B cell (primary cell): Measurements from ENCODE around the gene GNRHR. TPM values are rescaled to one million over a fixed set of nuclear protein-coding genes. Genes with fewer than 3 reads are reported as not detected.

Experiments
- ATAC-seq: fragments of 200-7000 bp; cut with Tn5 transposase; one replicate; pipeline ENCODE4 v1.10.0; 2021; ENCODE audit warnings: low read depth, mild to moderate bottlenecking, moderate number of reproducible peaks, moderate library complexity
- CTCF ChIA-PET: fragments of 350-600 bp; sonication (Branson Sonifier 250); formaldehyde crosslinking; loops from one replicate; lab custom pipeline; 2021; ENCODE audit warnings: antibody characterized with exemption, inconsistent platforms; lab: Charles Lee
- POLR2A ChIA-PET: fragments of 350-600 bp; sonication (Branson Sonifier 250); formaldehyde crosslinking; loops from one replicate; lab custom pipeline; 2021; ENCODE audit warnings: antibody characterized with exemption; lab: Charles Lee
- DNase-seq: peaks from one replicate; pipeline ENCODE4 v3.0.0; 2013
- H2AFZ ChIP-seq: 2 replicates; pipeline ENCODE4 v1.6.1; 2012; ENCODE audit warnings: mild to moderate bottlenecking, low read depth, low read length; ENCODE audit not compliant: insufficient read depth, poor library complexity, severe bottlenecking
- H3K27ac ChIP-seq, 2 donors: 1 replicate in 1 of 2; 2 replicates in 1 of 2; pipeline ENCODE4 v1.5.1; 2012 to 2013; ENCODE audit warnings: low read length in 2 of 2, mild to moderate bottlenecking in 2 of 2, moderate library complexity in 1 of 2
- H3K27me3 ChIP-seq, 4 experiments: fragments of 200-600 bp in 1 of 4; sonication (generic) in 1 of 4; replicated peaks in 1 of 4; 1 replicate in 2 of 4; 2 replicates in 2 of 4; pipeline versions ENCODE4 v1.6.1 to v1.7.0; 2013 to 2016; ENCODE audit warnings: low read length in 3 of 4, mild to moderate bottlenecking in 2 of 4, mixed read lengths in 1 of 4, moderate library complexity in 1 of 4; ENCODE audit not compliant: insufficient read depth in 4 of 4, control insufficient read depth in 3 of 4; ENCODE audit errors: control extremely low read depth in 1 of 4
- H3K36me3 ChIP-seq, 2 experiments: replicated peaks in 1 of 2; 1 replicate in 1 of 2; 2 replicates in 1 of 2; pipeline versions ENCODE4 v1.6.1 to v1.7.1; 2013; ENCODE audit warnings: low read length in 1 of 2; ENCODE audit not compliant: insufficient read depth in 2 of 2, control insufficient read depth in 1 of 2; ENCODE audit errors: control extremely low read depth in 1 of 2, extremely low read depth in 1 of 2
- H3K4me1 ChIP-seq, 2 donors: fragments of 200-600 bp in 1 of 2; sonication (generic) in 1 of 2; 1 replicate in 1 of 2; 2 replicates in 1 of 2; pipeline versions ENCODE4 v1.5.1 to v1.6.1; 2013 to 2017; ENCODE audit warnings: low read length in 2 of 2; ENCODE audit not compliant: control insufficient read depth in 2 of 2, insufficient read depth in 2 of 2
- H3K4me2 ChIP-seq: replicated peaks from 2 replicates; pipeline ENCODE3; 2012; ENCODE audit warnings: mild to moderate bottlenecking, low read depth, low read length; ENCODE audit not compliant: poor library complexity, severe bottlenecking
- H3K4me3 ChIP-seq, 5 experiments: fragments of 200-600 bp in 1 of 5; sonication (generic) in 1 of 5; 1 replicate in 3 of 5; 2 replicates in 2 of 5; pipeline versions ENCODE4 v1.5.1 to v1.7.0; 2011 to 2016; ENCODE audit warnings: low read length in 4 of 5, mild to moderate bottlenecking in 4 of 5, low read depth in 2 of 5, control low read depth in 1 of 5, moderate library complexity in 1 of 5; ENCODE audit not compliant: insufficient read depth in 1 of 5; ENCODE audit errors: control extremely low read depth in 1 of 5, extremely low read depth in 1 of 5
- H3K79me2 ChIP-seq: fragments of 200-600 bp; sonication (generic); one replicate; pipeline ENCODE4 v1.6.0; 2016; ENCODE audit warnings: low read length; ENCODE audit not compliant: control insufficient read depth, insufficient read depth
- H3K9ac ChIP-seq: fragments of 200-600 bp; sonication (generic); 2 replicates; pipeline ENCODE4 v1.6.1; 2017; ENCODE audit warnings: mild to moderate bottlenecking, low read length, moderate library complexity
- H3K9me3 ChIP-seq, 3 donors: one replicate each; pipeline versions ENCODE4 v1.6.1 to v1.7.1; 2013; ENCODE audit warnings: low read length in 2 of 3; ENCODE audit not compliant: control insufficient read depth in 2 of 3, insufficient read depth in 1 of 3; ENCODE audit errors: control extremely low read depth in 1 of 3
- H4K20me1 ChIP-seq: 2 replicates; pipeline ENCODE4 v1.6.0; 2012; ENCODE audit warnings: mild to moderate bottlenecking, low read length; ENCODE audit not compliant: insufficient read depth, control insufficient read depth, poor library complexity, severe bottlenecking
- H3K27ac Mint-ChIP-seq: one replicate; pipeline ENCODE4 v1.8.0; 2021; ENCODE audit warnings: mixed read lengths
- H3K27me3 Mint-ChIP-seq: one replicate; pipeline ENCODE4 v1.8.0; 2021; ENCODE audit warnings: mixed read lengths
- H3K4me1 Mint-ChIP-seq: one replicate; pipeline ENCODE4 v1.8.0; 2021; ENCODE audit warnings: mixed read lengths
- H3K4me3 Mint-ChIP-seq: one replicate; pipeline ENCODE4 v1.8.0; 2021; ENCODE audit warnings: mixed read lengths
- H3K9me3 Mint-ChIP-seq: one replicate; pipeline ENCODE4 v1.8.0; 2022; ENCODE audit warnings: mixed read lengths; ENCODE audit not compliant: insufficient read depth
- CTCF ChIP-seq: fragments of 200-600 bp; IDR thresholded peaks from one replicate; pipeline ENCODE4 v1.8.0; 2022; ENCODE audit warnings: antibody characterized with exemption, mild to moderate bottlenecking
- EZH2 ChIP-seq: IDR thresholded peaks from 2 replicates; pipeline ENCODE4 v1.6.1; 2012; ENCODE audit warnings: borderline replicate concordance, low read depth, mild to moderate bottlenecking, moderate library complexity, low read length; ENCODE audit not compliant: insufficient read depth, poor library complexity, severe bottlenecking
- WGBS: methylation state at CpG from one replicate; pipeline ENCODE4 v1.1.5; 2013; ENCODE audit warnings: missing lambda C conversion rate; ENCODE audit not compliant: insufficient coverage; 5-methylcytosine and 5-hydroxymethylcytosine counted together
- intact Hi-C: fragments of 100-400 bp; cut with micrococcal nuclease; formaldehyde crosslinking; loops from one replicate; pipeline ENCODE4 v1.10.0; 2022
- polyA plus RNA-seq: library from polyadenylated mRNA; depleted of rRNA; stranded (reverse); fragments of >200 nt; gene quantifications from 2 replicates; pipeline ENCODE4 v1.2.3, GENCODE V29; 2012
- total RNA-seq, 2 donors: library from RNA; stranded (reverse); fragments of 120-200 nt in 1 of 2; gene quantifications; 1 replicate in 1 of 2; 2 replicates in 1 of 2; pipeline versions ENCODE4 v1.2.3 to v1.2.4, GENCODE V29; 2013 to 2022

GNRHR gene
- total and polyA plus RNA-seq, 2 donors (not counting 1 experiment from before 2014, with no cell fraction given), result not detected

GRCh38 chr4:67702166-67702565 is 52.0 kb downstream of the GNRHR start:
- Mint-ChIP-seq H3K4me1 (peaks cover 56% of the 10 kb centered on the region), H3K27me3 (no peaks in the 10 kb centered on the region), H3K27ac (peak overlapping the region; percentile 75), H3K9me3 (peaks cover 3% of the 10 kb centered on the region), H3K4me3 (peak overlapping the region; percentile 92)
- peak overlapping the region; percentile 84 for H3K4me2 ChIP-seq
- no peak overlapping the region for H2AFZ ChIP-seq
- ChIA-PET CTCF (interaction anchor here (0.9 to 3.3 kb wide), 3 partner anchors 43 to 156 kb away, joined by 3 to 21 read pairs (median 4); no protein-coding TSS in a partner anchor), POLR2A (no interaction called here)
- no peaks in the 10 kb centered on the region for H3K36me3 ChIP-seq
- peak overlapping the region; percentile 92 for H3K9ac ChIP-seq
- intact Hi-C loops, result no loop called here
- H3K27ac ChIP-seq, result peak overlapping the region in 1 of 2 donors; percentile 3
- DNase-seq (no peak), ATAC-seq (no peak)
- H3K4me1 ChIP-seq, result peaks cover 18 to 22% of the 10 kb centered on the region in 2 donors
- no peaks in the 10 kb centered on the region for H3K27me3 ChIP-seq
- WGBS, result no CpG with 5 or more reads among the region's 2 CpGs
- TF ChIP-seq CTCF (no peak), EZH2 (no peak)
- peak overlapping the region in 1 of 5 experiments; percentile 88 for H3K4me3 ChIP-seq
- peaks cover 0 to 3% (median 0%) of the 10 kb centered on the region in 3 donors for H3K9me3 ChIP-seq
- peaks cover 88% of the 10 kb centered on the region for H3K79me2 ChIP-seq
- H4K20me1 ChIP-seq, result no peaks in the 10 kb centered on the region

GRCh38 chr4:67701517-67701850 is 52.7 kb downstream of the GNRHR start:
- Histone ChIP-seq H3K9ac (peak overlapping the region; percentile 92), H3K4me1 (peaks cover 18 to 22% of the 10 kb centered on the region in 2 donors), H4K20me1 (no peaks in the 10 kb centered on the region), H3K79me2 (peaks cover 86% of the 10 kb centered on the region), H3K4me2 (peak overlapping the region; percentile 84), H3K27ac (peak overlapping the region; percentile 56 to 88), H3K27me3 (no peaks in the 10 kb centered on the region), H3K36me3 (no peaks in the 10 kb centered on the region), H3K9me3 (peaks cover 0 to under 1% (median 0%) of the 10 kb centered on the region in 3 donors), H3K4me3 (peak overlapping the region; percentile 69 to 95 (median 88)), H2AFZ (peak overlapping the region; percentile 80)
- Mint-ChIP-seq H3K9me3 (no peaks in the 10 kb centered on the region), H3K27ac (peak overlapping the region; percentile 95), H3K4me3 (peak overlapping the region; percentile 92), H3K4me1 (peaks cover 56% of the 10 kb centered on the region), H3K27me3 (no peaks in the 10 kb centered on the region)
- ATAC-seq (no peak), DNase-seq (no peak)
- TF ChIP-seq CTCF (no peak), EZH2 (no peak)
- WGBS, result no CpG with 5 or more reads among the region's 4 CpGs
- intact Hi-C loops, result loop anchor here (1.0 to 2.0 kb wide), 4 partner anchors 45 to 649 kb away; partner anchors contain the start of genes CENPC and YTHDC1
- ChIA-PET POLR2A (interaction anchor here (1.0 to 2.1 kb wide), 2 partner anchors 151 to 157 kb away, joined by 4 to 19 read pairs; partner anchors contain the start of gene CENPC), CTCF (interaction anchor here (1.1 to 3.3 kb wide), 6 partner anchors 10 to 209 kb away, joined by 3 to 21 read pairs (median 5); no protein-coding TSS in a partner anchor)
